Measurements from ENCODE around the gene FRMD4A. TPM values are rescaled to one million over a fixed set of nuclear protein-coding genes. Genes with fewer than 3 reads are reported as not detected.
"Not testable (repeated sequence)": the region's sequence is repeated elsewhere in the genome, so short reads cannot be mapped to it uniquely, and the experiment has no call there.

Gene FRMD4A
- total RNA-seq, 2 donors from 2014 or later = 8.6 to 10.2 TPM

GRCh38 chr10:13718820-13719219 is 611.9 kb downstream of the FRMD4A start:
- Histone ChIP-seq H3K4me3 (no peak overlapping the region), H3K9me3 (no peaks in the 10 kb centered on the region)

GRCh38 chr10:13717936-13718772 is 612.6 kb downstream of the FRMD4A start:
- intact Hi-C loops (cut with DNase I) = no loop called here
- Histone ChIP-seq H3K27me3 (no peaks in the 10 kb centered on the region), H3K9me3 (no peaks in the 10 kb centered on the region), H3K9ac (ENCODE audit: low read depth in 2 of 2, low read length in 2 of 2) (peak overlapping the region; percentile 33 to 58), H3K27ac (peak overlapping the region; percentile 69), H3K4me3 (peak overlapping the region; percentile 34), H3K4me1 (no peaks in the 10 kb centered on the region), H3K36me3 (no peaks in the 10 kb centered on the region)
- DNase-seq = peak; percentile 67
- TF ChIP-seq CTCF (IDR thresholded peaks at IDR 0.05) = no peak

More at GRCh38 chr10:13718820-13719219, 611.9 kb downstream of the FRMD4A start:
- no peaks in the 10 kb centered on the region for H3K27me3 ChIP-seq
- intact Hi-C loops (cut with DNase I) = no loop called here
- no peak for DNase-seq
- no peaks in the 10 kb centered on the region for H3K36me3 ChIP-seq
- TF ChIP-seq CTCF (IDR thresholded peaks at IDR 0.05) = no peak
- H3K9ac ChIP-seq (ENCODE audit: low read depth in 2 of 2, low read length in 2 of 2) = no peak overlapping the region
- H3K4me1 ChIP-seq = no peaks in the 10 kb centered on the region
- H3K27ac ChIP-seq = peak overlapping the region; percentile 69

GRCh38 chr10:13717571-13717935 is 613.2 kb downstream of the FRMD4A start:
- no peaks in the 10 kb centered on the region for H3K4me1 ChIP-seq
- peak overlapping the region in 1 of 2 donors; percentile 58 for H3K9ac ChIP-seq (ENCODE audit: low read depth in 2 of 2, low read length in 2 of 2)
- no peak for DNase-seq
- no peaks in the 10 kb centered on the region for H3K9me3 ChIP-seq
- peak overlapping the region; percentile 69 for H3K27ac ChIP-seq
- H3K27me3 ChIP-seq = no peaks in the 10 kb centered on the region
- no peak for TF ChIP-seq CTCF (IDR thresholded peaks at IDR 0.05)
- no peaks in the 10 kb centered on the region for H3K36me3 ChIP-seq
- intact Hi-C loops (cut with DNase I) = no loop called here
- peak overlapping the region; percentile 34 for H3K4me3 ChIP-seq

- Histone ChIP-seq H3K4me1 (no peaks in the 10 kb centered on the region), H3K36me3 (no peaks in the 10 kb centered on the region), H3K4me3 (no peak overlapping the region), H3K27ac (no peak overlapping the region), H3K27me3 (no peaks in the 10 kb centered on the region), H3K9ac (ENCODE audit: low read depth in 2 of 2, low read length in 2 of 2) (no peak overlapping the region), H3K9me3 (no peaks in the 10 kb centered on the region)
- DNase-seq = no peak
- intact Hi-C loops (cut with DNase I) = no loop called here
- no peak for TF ChIP-seq CTCF (IDR thresholded peaks at IDR 0.05)
These were observed 614.3 kb downstream of the FRMD4A start for GRCh38 chr10:13716081-13717071.

GRCh38 chr10:13715596-13715995 is 615.1 kb downstream of the FRMD4A start:
- H3K27me3 ChIP-seq; H3K4me3 ChIP-seq; intact Hi-C loops (cut with DNase I); H3K4me1 ChIP-seq; H3K9ac ChIP-seq (ENCODE audit: low read depth in 2 of 2, low read length in 2 of 2); H3K9me3 ChIP-seq; DNase-seq; H3K27ac ChIP-seq; H3K36me3 ChIP-seq: not testable (repeated sequence)
